HG02678 (cell line): ENCODE data around the gene ANKS3.

Experiments used
- ATAC-seq: cut with Tn5 transposase; IDR thresholded peaks from one replicate; pipeline ENCODE4 v1.9.1; 2021; ENCODE audit warnings: mild to moderate bottlenecking, moderate library complexity; ENCODE audit not compliant: unreplicated experiment

ANKS3 gene

GRCh38 chr16:4696905-4697847, 36.9 kb downstream of the ANKS3 start:
- no peak for ATAC-seq

GRCh38 chr16:4696172-4696904, 37.7 kb downstream of the ANKS3 start:
- ATAC-seq, result no peak

GRCh38 chr16:4695473-4696171, 38.4 kb downstream of the ANKS3 start:
- ATAC-seq, result no peak

GRCh38 chr16:4694642-4695451, 39.2 kb downstream of the ANKS3 start:
- ATAC-seq, result no peak

GRCh38 chr16:4693956-4694641, 40.0 kb downstream of the ANKS3 start:
- peak; percentile 12 for ATAC-seq

- ATAC-seq, result peak; percentile 97
Observed at GRCh38 chr16:4693296-4693955, 40.6 kb downstream of the ANKS3 start, which contains the start of gene NUDT16L1. NUDT16L1 (plus strand) TSS chr16:4693562; CDS start chr16:4693727, 165 bp downstream.

GRCh38 chr16:4692460-4693295, 41.4 kb downstream of the ANKS3 start:
- ATAC-seq, result peak; percentile 6

- no peak for ATAC-seq
Observed at GRCh38 chr16:4691666-4692412, 42.2 kb downstream of the ANKS3 start.

GRCh38 chr16:4690946-4691665, 43.0 kb downstream of the ANKS3 start:
- no peak for ATAC-seq

- no peak for ATAC-seq
Observed at GRCh38 chr16:4689864-4690704, 44.0 kb downstream of the ANKS3 start.

- ATAC-seq, result no peak
Observed at GRCh38 chr16:4689091-4689671, 44.9 kb downstream of the ANKS3 start.

GRCh38 chr16:4688674-4689045, 45.4 kb downstream of the ANKS3 start:
- no peak for ATAC-seq

GRCh38 chr16:4687946-4688673, 46.0 kb downstream of the ANKS3 start:
- ATAC-seq, result no peak

GRCh38 chr16:4687416-4687815, 46.7 kb downstream of the ANKS3 start:
- no peak for ATAC-seq
